HepG2 (cell line): Measurements from ENCODE around the gene MAST1. TPM values are rescaled to one million over a fixed set of nuclear protein-coding genes. Genes with fewer than 3 reads are reported as not detected.

Experiments used
- HNF4G ChIP-seq, 2 experiments: sonication (generic) in 1 of 2; formaldehyde crosslinking in 1 of 2; IDR thresholded peaks; 2 replicates each; pipeline versions ENCODE4 v1.4.0 to v1.6.1; 2011 to 2020; ENCODE audit warnings: borderline replicate concordance in 2 of 2, low read depth in 2 of 2, mild to moderate bottlenecking in 2 of 2, low read length in 1 of 2, missing genetic modification reagents in 1 of 2, moderate library complexity in 1 of 2
- JUNB ChIP-seq: sonication (generic); formaldehyde crosslinking; IDR thresholded peaks from 2 replicates; pipeline ENCODE4 v1.8.0; 2022; ENCODE audit warnings: missing genetic modification reagents, mild to moderate bottlenecking, borderline replicate concordance
- MED13 ChIP-seq: sonication (generic); formaldehyde crosslinking; IDR thresholded peaks from 2 replicates; pipeline ENCODE4 v1.5.0; 2020; ENCODE audit warnings: missing genetic modification reagents
- MTA1 ChIP-seq: sonication (generic); formaldehyde crosslinking; IDR thresholded peaks from 2 replicates; pipeline ENCODE4 v1.4.0; 2020; ENCODE audit warnings: missing genetic modification reagents, mild to moderate bottlenecking, borderline replicate concordance
- NFE2L1 ChIP-seq: sonication (generic); formaldehyde crosslinking; IDR thresholded peaks from 2 replicates; pipeline ENCODE4 v1.4.0; 2020; ENCODE audit warnings: missing genetic modification reagents, mild to moderate bottlenecking, borderline replicate concordance
- RCOR2 ChIP-seq: IDR thresholded peaks from 2 replicates; pipeline ENCODE4 v1.6.1; 2016; ENCODE audit warnings: missing biosample characterization, missing genetic modification reagents
- RXRB ChIP-seq: IDR thresholded peaks from 2 replicates; pipeline ENCODE4 v1.6.1; 2016; ENCODE audit warnings: borderline replicate concordance, missing genetic modification reagents, missing compliant biosample characterization
- SMARCC2 ChIP-seq: fragments of 450-650 bp; IDR thresholded peaks from 2 replicates; pipeline ENCODE4 v1.6.1; 2017; ENCODE audit warnings: antibody characterized with exemption, mild to moderate bottlenecking
- TSC22D2 ChIP-seq: sonication (generic); formaldehyde crosslinking; IDR thresholded peaks from 2 replicates; pipeline ENCODE4 v1.5.1; 2020; ENCODE audit warnings: missing genetic modification reagents, mild to moderate bottlenecking, borderline replicate concordance
- ZNF180 ChIP-seq: sonication (generic); formaldehyde crosslinking; IDR thresholded peaks from 2 replicates; pipeline ENCODE4 v1.4.0; 2020; ENCODE audit warnings: low read depth, missing genetic modification reagents, borderline replicate concordance
- ZNF543 ChIP-seq: sonication (generic); formaldehyde crosslinking; IDR thresholded peaks from 2 replicates; pipeline ENCODE4 v1.4.0; 2020; ENCODE audit warnings: mild to moderate bottlenecking, missing genetic modification reagents
- ZNF790 ChIP-seq: sonication (generic); formaldehyde crosslinking; IDR thresholded peaks from 2 replicates; pipeline ENCODE4 v1.8.0; 2022; ENCODE audit warnings: missing genetic modification reagents, mild to moderate bottlenecking, borderline replicate concordance
- ZSCAN20 ChIP-seq: sonication (generic); formaldehyde crosslinking; IDR thresholded peaks from 2 replicates; pipeline ENCODE4 v1.4.0; 2020; ENCODE audit warnings: missing genetic modification reagents, mild to moderate bottlenecking, borderline replicate concordance
- ZSCAN25 ChIP-seq: sonication (generic); formaldehyde crosslinking; IDR thresholded peaks from 2 replicates; pipeline ENCODE4 v1.8.0; 2022; ENCODE audit warnings: mild to moderate bottlenecking, missing genetic modification reagents
- polyA plus RNA-seq, 8 experiments: library from polyadenylated mRNA; depleted of rRNA in 3 of 8; stranded (reverse) in 7 of 8; unstranded in 1 of 8; fragments of >200 nt; fragmentation: Illumina TruSeq in 4 of 8; extraction: Trizol in 4 of 8; gene quantifications; 2 replicates each; pipeline versions ENCODE4 v1.2.1 to v1.2.3, GENCODE V29; 2011 to 2016; ENCODE audit warnings: low read depth in 4 of 8, missing spikeins in 1 of 8, mixed read lengths in 1 of 8; ENCODE audit not compliant: insufficient read depth in 1 of 8
- total RNA-seq, 5 experiments: library from RNA; depleted of rRNA; stranded (reverse); fragments of >200 nt; fragmentation: Illumina TruSeq; extraction: Trizol; gene quantifications; 2 replicates each; pipeline ENCODE4 v1.2.3, GENCODE V29; 2016; ENCODE audit warnings: low read depth in 1 of 5
- TF ChIP-seq, protein P1 (sequence below): sonication (generic); formaldehyde crosslinking; IDR thresholded peaks from 2 replicates; pipeline ENCODE4 v1.9.0; 2021; ENCODE audit warnings: missing genetic modification reagents, mild to moderate bottlenecking, borderline replicate concordance
- TF ChIP-seq, protein P2 (sequence below): IDR thresholded peaks from 2 replicates; pipeline ENCODE4 v1.4.0; 2020; ENCODE audit warnings: mild to moderate bottlenecking, missing genetic modification reagents

MAST1 gene
- total and polyA plus RNA-seq, 2 of the 13 experiments (the other 11 are each of a cell fraction or from before 2014, with no cell fraction given): 0.73 to 4.7 TPM

DNA sequence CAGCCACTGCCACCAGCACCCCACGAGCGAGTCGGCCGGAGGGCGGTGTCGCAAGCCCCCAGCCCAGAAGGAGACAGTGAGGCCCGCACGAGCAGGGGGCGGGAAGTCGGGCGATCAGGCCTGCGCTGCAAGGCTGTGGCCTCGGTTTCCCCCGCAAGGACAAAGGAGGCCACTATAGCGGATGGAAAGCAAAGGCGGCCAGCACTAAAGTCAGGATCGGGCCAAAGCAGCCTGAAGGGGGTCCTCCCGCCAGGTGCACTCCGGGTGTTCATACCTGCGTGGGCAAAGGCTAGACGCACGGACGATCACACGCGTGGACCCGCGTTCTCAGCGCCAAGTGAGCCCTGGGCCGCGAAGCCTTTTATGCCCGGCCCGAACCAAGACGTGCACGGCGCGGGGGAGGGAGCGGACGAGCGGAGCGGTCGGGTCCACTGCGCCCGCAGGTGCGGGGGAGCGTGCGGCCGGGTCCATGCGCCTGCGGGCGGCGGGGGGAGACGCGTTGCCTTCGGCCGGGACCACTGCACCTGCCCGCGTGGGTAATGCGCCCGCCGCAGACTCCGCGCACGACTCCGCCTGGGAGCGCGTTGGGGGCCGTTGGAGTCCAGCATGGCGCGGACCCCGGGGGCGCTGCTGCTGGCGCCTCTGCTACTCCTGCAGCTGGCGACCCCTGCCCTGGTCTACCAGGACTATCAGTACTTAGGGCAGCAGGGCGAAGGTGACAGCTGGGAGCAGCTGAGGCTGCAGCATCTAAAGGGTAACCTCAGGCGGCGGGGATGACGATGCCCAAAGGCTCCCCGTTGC lies 36.6 kb upstream of the MAST1 start, which contains the start of the genes PRDX2 and THSD8 (continued):
- no peak for TF ChIP-seq JUNB (CRISPR knock-in tag)
- TF ChIP-seq ZNF543: peak; percentile 85
- TF ChIP-seq ZSCAN20: no peak
- peak; percentile 19; the same call in 1 of the 2 replicates for TF ChIP-seq TSC22D2 (CRISPR knock-in tag)
- TF ChIP-seq MED13: peak; percentile 53; the same call in 1 of the 2 replicates
- TF ChIP-seq, protein P1, sequence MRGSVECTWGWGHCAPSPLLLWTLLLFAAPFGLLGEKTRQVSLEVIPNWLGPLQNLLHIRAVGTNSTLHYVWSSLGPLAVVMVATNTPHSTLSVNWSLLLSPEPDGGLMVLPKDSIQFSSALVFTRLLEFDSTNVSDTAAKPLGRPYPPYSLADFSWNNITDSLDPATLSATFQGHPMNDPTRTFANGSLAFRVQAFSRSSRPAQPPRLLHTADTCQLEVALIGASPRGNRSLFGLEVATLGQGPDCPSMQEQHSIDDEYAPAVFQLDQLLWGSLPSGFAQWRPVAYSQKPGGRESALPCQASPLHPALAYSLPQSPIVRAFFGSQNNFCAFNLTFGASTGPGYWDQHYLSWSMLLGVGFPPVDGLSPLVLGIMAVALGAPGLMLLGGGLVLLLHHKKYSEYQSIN (CRISPR knock-in tag): no peak
- peak; percentile 53 for TF ChIP-seq MTA1
- TF ChIP-seq, protein P2, sequence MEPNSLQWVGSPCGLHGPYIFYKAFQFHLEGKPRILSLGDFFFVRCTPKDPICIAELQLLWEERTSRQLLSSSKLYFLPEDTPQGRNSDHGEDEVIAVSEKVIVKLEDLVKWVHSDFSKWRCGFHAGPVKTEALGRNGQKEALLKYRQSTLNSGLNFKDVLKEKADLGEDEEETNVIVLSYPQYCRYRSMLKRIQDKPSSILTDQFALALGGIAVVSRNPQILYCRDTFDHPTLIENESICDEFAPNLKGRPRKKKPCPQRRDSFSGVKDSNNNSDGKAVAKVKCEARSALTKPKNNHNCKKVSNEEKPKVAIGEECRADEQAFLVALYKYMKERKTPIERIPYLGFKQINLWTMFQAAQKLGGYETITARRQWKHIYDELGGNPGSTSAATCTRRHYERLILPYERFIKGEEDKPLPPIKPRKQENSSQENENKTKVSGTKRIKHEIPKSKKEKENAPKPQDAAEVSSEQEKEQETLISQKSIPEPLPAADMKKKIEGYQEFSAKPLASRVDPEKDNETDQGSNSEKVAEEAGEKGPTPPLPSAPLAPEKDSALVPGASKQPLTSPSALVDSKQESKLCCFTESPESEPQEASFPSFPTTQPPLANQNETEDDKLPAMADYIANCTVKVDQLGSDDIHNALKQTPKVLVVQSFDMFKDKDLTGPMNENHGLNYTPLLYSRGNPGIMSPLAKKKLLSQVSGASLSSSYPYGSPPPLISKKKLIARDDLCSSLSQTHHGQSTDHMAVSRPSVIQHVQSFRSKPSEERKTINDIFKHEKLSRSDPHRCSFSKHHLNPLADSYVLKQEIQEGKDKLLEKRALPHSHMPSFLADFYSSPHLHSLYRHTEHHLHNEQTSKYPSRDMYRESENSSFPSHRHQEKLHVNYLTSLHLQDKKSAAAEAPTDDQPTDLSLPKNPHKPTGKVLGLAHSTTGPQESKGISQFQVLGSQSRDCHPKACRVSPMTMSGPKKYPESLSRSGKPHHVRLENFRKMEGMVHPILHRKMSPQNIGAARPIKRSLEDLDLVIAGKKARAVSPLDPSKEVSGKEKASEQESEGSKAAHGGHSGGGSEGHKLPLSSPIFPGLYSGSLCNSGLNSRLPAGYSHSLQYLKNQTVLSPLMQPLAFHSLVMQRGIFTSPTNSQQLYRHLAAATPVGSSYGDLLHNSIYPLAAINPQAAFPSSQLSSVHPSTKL (CRISPR knock-in tag): peak; percentile 36; the same call in 1 of the 2 replicates
- TF ChIP-seq RXRB (CRISPR knock-in tag): no peak
- TF ChIP-seq RCOR2 (CRISPR knock-in tag): no peak
- TF ChIP-seq HNF4G (IDR thresholded peaks at IDR 0.05; ENCODE audit: borderline replicate concordance, low read depth, low read length): 0 out of 2 replicates have a peak, but pooled peaks have one; percentile 39
- 0 out of 2 replicates have a peak, but pooled peaks have one; percentile 31 for TF ChIP-seq HNF4G (CRISPR knock-in tag; IDR thresholded peaks at IDR 0.05; ENCODE audit: borderline replicate concordance, low read depth)
- no peak; the same call in 1 of the 2 replicates for TF ChIP-seq NFE2L1 (CRISPR knock-in tag)
- no peak for TF ChIP-seq ZNF180
- 0 out of 2 replicates have a peak, but pooled peaks have one; percentile 24 for TF ChIP-seq ZNF790 (CRISPR knock-in tag)
- TF ChIP-seq SMARCC2: no peak
- no peak; the same call in 1 of the 2 replicates for TF ChIP-seq ZSCAN25 (CRISPR knock-in tag)
